ENCODE results near the gene SRSF3. TPM values are rescaled to one million over a fixed set of nuclear protein-coding genes. Genes with fewer than 3 reads are reported as not detected.
"Not testable (repeated sequence)": the region's sequence is repeated elsewhere in the genome, so short reads cannot be mapped to it uniquely, and the experiment has no call there.

SRSF3 gene
- total RNA-seq, 2 donors from 2014 or later, result 170 to 190 TPM

GRCh38 chr6:36571122-36572043 is 22.8 kb upstream of the SRSF3 start:
- intact Hi-C loops (cut with DNase I), result no loop called here
- no peak for DNase-seq (ENCODE audit: low spot score)

- intact Hi-C loops (cut with DNase I), result not testable (repeated sequence)
Measured at GRCh38 chr6:36572353-36573311, 21.5 kb upstream of the SRSF3 start.

GRCh38 chr6:36574679-36575078 is 19.5 kb upstream of the SRSF3 start:
- DNase-seq (ENCODE audit: low spot score), result no peak
- intact Hi-C loops (cut with DNase I), result no loop called here

More at GRCh38 chr6:36572353-36573311, 21.5 kb upstream of the SRSF3 start:
- DNase-seq (ENCODE audit: low spot score), result not testable (repeated sequence)

GRCh38 chr6:36576578-36576977 is 17.6 kb upstream of the SRSF3 start:
- no peak for DNase-seq (ENCODE audit: low spot score)
- intact Hi-C loops (cut with DNase I), result no loop called here

- intact Hi-C loops (cut with DNase I), result no loop called here
- DNase-seq (ENCODE audit: low spot score), result no peak
Measured at GRCh38 chr6:36577301-36577700, 16.9 kb upstream of the SRSF3 start.

- no peak for DNase-seq (ENCODE audit: low spot score)
- intact Hi-C loops (cut with DNase I), result no loop called here
Measured at GRCh38 chr6:36578030-36578429, 16.1 kb upstream of the SRSF3 start.

- no peak for DNase-seq (ENCODE audit: low spot score)
- intact Hi-C loops (cut with DNase I), result no loop called here
Measured at GRCh38 chr6:36578431-36578830, 15.7 kb upstream of the SRSF3 start.

- intact Hi-C loops (cut with DNase I), result no loop called here
- no peak for DNase-seq (ENCODE audit: low spot score)
Measured at GRCh38 chr6:36580184-36580526, 14.0 kb upstream of the SRSF3 start.

GRCh38 chr6:36581716-36582115 is 12.4 kb upstream of the SRSF3 start:
- no peak for DNase-seq (ENCODE audit: low spot score)
- intact Hi-C loops (cut with DNase I), result no loop called here

- DNase-seq (ENCODE audit: low spot score), result no peak
- intact Hi-C loops (cut with DNase I), result no loop called here
Measured at GRCh38 chr6:36586606-36587005, 7.6 kb upstream of the SRSF3 start.

GRCh38 chr6:36589025-36589400 is 5.1 kb upstream of the SRSF3 start:
- intact Hi-C loops (cut with DNase I); DNase-seq (ENCODE audit: low spot score): not testable (repeated sequence)

- DNase-seq (ENCODE audit: low spot score), result no peak
- intact Hi-C loops (cut with DNase I), result no loop called here
Measured at GRCh38 chr6:36590237-36590636, 3.9 kb upstream of the SRSF3 start.

- no peak for DNase-seq (ENCODE audit: low spot score)
- intact Hi-C loops (cut with DNase I), result no loop called here
Measured at GRCh38 chr6:36592221-36592655, 1.9 kb upstream of the SRSF3 start.

- intact Hi-C loops (cut with DNase I), result no loop called here
- peak; percentile 83 for DNase-seq (ENCODE audit: low spot score)
Measured at GRCh38 chr6:36593569-36594028, 563 bp upstream of the SRSF3 start.

- no peak for DNase-seq (ENCODE audit: low spot score)
- intact Hi-C loops (cut with DNase I), result loop anchor here in 1 of 2 donors (5.0 kb wide), 1 partner anchor 48 kb away; the partner anchor contains the start of gene STK38
Measured at GRCh38 chr6:36594816-36595643, 868 bp downstream of the SRSF3 start.

GRCh38 chr6:36596356-36596755 is 2.2 kb downstream of the SRSF3 start:
- intact Hi-C loops (cut with DNase I), result loop anchor here in 1 of 2 donors (5.0 kb wide), 1 partner anchor 49 kb away; the partner anchor contains the start of gene STK38
- no peak for DNase-seq (ENCODE audit: low spot score)

GRCh38 chr6:36597775-36598174 is 3.6 kb downstream of the SRSF3 start:
- no peak for DNase-seq (ENCODE audit: low spot score)
- intact Hi-C loops (cut with DNase I), result loop anchor here in 1 of 2 donors (5.0 kb wide), 1 partner anchor 50 kb away; the partner anchor contains the start of gene STK38

- intact Hi-C loops (cut with DNase I), result loop anchor here in 1 of 2 donors (5.0 kb wide), 1 partner anchor 51 kb away; the partner anchor contains the start of gene STK38
- DNase-seq (ENCODE audit: low spot score), result no peak
Measured at GRCh38 chr6:36598326-36598725, 4.2 kb downstream of the SRSF3 start.

Data from posterior vena cava (tissue), 2 donors.